HG03196 (cell line): ENCODE results near the gene TBCC.

Experiments used
- ATAC-seq: cut with Tn5 transposase; IDR thresholded peaks from one replicate; pipeline ENCODE4 v1.9.1; 2021; ENCODE audit not compliant: unreplicated experiment

TBCC gene

GRCh38 chr6:42771741-42772100, 25.8 kb upstream of the TBCC start:
- peak; percentile 13 for ATAC-seq

GRCh38 chr6:42769836-42770235, 23.9 kb upstream of the TBCC start:
- no peak for ATAC-seq

DNA sequence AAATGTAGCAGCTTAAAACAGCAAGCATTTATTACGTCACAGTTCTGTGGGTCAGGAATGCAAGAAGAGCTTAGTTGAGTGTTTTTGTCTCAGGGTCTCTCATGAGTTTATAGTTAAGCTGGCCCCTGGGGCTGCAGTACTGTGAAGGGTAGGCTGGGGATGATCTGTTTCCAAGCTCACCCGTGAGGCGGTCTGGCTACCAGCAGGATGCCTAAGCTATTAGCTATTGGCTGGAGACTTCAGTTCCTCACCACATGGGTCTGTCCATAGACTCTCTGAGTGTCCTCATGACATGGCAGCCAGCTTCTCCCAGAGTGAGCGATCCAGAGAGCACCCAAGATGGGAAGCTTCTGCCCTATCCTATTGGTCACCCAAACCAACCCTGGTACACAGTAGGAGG, 23.1 kb upstream of the TBCC start:
- no peak for ATAC-seq

- no peak for ATAC-seq
These were observed 20.3 kb upstream of the TBCC start for GRCh38 chr6:42766163-42766670.

DNA sequence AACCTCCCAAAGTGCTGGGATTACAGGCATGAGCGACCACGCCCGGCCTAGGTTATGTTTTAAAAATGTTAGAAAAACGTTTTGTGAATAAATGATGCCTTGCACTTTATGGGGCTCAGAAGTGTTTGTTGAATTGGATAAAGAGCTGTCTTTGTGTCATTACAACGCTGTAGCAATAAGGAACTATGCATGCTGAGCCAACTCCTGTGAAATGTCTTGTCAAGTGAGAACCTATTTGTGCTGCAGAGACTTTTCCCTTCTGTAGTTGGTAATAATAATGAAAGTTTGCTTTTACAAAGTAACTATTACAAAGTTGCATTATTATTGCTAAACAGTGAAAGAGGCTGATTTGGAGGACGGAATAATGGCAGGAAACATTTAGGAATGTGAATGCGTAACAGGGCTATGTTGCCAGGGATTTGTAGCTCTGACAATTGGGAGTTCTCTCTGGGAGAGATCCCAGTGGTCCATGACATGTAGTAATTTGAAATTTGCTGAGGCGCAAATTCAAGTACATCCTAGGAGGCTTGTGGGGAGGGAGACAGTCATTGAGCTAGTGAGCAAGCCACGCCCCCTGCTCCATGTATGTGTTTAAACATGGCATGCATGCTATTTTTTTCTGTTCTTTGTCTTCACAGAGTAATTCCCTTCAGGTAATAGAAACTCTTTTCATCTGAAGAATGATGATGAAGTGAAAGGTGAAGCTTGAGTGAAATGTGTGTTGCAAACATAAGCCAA, 19.2 kb upstream of the TBCC start:
- no peak for ATAC-seq

DNA sequence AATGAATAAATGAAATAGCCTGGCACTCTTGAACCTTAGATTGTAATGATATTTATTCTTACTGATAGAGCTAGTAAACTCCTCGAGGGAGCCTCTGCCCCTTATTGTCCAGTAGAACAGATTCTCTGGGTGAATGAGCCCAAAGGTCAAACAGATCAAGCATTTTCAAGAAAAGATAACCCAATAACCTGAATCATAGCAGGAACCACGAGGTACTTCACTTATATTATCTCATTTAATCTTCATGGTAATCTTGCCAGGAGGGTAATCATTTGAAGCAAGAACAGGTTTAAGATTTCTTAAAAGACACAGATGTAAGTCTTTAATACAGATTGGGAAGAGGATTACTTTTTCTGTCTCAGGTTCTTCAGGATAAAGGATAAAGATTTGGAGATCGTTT, 17.0 kb upstream of the TBCC start:
- no peak for ATAC-seq

DNA sequence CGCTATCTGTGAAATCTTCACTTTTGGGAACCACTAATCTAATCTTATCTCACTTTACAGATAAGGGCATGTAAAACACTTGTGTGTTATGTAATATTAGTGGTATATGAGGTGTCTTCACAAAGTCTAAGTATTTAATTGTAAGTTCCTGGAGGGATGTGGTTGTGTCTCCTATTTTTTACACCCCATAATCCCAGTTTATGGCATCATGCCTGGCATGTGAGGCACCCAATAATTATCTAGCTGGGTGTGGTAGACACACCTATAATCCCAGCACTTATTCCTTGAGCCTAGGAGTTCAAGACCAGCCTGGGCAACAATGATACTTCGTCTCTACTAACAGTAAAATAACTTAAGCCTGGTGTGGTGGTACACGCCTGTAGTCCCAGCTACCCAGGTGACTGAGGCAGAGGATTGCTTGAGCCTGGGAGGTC, 16.5 kb upstream of the TBCC start:
- no peak for ATAC-seq

GRCh38 chr6:42761287-42762067, 15.6 kb upstream of the TBCC start:
- no peak for ATAC-seq

- no peak for ATAC-seq
These were observed 13.0 kb upstream of the TBCC start for GRCh38 chr6:42758756-42759430.

- no peak for ATAC-seq
These were observed 10.8 kb upstream of the TBCC start for GRCh38 chr6:42756722-42757121.

GRCh38 chr6:42754759-42755158, 8.9 kb upstream of the TBCC start:
- no peak for ATAC-seq

- ATAC-seq = no peak
These were observed 5.2 kb upstream of the TBCC start for GRCh38 chr6:42751055-42751454.

- ATAC-seq = no peak
These were observed 2.4 kb upstream of the TBCC start for GRCh38 chr6:42748203-42748898.

GRCh38 chr6:42746463-42747391, 824 bp upstream of the TBCC start:
- peak; percentile 63 for ATAC-seq

DNA sequence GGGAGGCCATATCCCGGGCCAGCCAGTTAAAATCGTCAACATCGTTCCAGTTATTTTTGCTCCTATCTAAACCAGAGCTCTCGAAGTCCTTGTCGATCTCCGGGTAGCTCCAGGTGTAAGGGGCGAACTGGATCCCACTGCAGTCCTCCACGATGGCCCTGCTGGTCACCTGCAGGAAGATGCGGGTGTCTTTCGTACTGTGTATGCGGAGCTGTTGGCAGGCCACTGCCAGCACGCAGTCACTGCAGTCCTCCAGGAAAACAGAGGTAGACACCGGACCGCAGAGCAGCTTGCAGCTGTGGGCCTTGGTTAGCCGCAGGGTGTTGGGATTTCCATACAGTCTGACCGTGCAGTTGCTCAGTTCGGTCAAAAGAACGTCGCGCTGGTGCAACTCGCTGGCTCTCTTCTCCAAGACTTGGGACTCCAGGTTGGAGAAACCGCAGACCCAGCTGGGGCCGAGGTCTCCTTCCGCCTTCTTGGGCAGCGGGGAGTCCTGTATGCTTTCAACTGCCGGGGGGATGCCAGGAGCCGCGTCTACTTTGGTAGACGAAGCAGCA, 742 bp downstream of the TBCC start:
- peak; percentile 0 for ATAC-seq

DNA sequence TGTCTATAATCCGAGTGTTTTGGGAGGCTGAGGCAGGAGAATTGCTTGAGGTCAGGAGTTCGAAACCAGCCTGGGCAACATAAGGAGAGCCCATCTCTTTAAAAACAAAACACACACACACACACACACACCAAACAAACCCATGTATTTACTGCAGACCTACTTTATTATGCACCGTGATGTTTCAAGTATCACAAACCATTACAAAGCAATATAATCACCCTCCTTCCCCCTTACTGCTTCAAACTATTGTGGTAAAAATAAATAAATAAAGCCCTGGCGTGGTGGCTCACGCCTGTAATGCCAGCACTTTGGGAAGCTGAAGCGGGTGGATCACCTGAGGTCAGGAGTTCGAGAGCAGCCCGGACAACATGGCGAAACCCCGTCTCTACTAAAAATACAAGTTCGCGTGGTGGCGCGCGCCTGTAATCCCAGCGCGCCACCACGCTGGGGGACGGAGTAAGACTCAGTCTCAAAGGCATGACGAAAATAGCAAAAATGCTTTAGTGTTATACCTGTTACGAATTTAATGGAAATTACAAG, 1.5 kb downstream of the TBCC start:
- no peak for ATAC-seq

DNA sequence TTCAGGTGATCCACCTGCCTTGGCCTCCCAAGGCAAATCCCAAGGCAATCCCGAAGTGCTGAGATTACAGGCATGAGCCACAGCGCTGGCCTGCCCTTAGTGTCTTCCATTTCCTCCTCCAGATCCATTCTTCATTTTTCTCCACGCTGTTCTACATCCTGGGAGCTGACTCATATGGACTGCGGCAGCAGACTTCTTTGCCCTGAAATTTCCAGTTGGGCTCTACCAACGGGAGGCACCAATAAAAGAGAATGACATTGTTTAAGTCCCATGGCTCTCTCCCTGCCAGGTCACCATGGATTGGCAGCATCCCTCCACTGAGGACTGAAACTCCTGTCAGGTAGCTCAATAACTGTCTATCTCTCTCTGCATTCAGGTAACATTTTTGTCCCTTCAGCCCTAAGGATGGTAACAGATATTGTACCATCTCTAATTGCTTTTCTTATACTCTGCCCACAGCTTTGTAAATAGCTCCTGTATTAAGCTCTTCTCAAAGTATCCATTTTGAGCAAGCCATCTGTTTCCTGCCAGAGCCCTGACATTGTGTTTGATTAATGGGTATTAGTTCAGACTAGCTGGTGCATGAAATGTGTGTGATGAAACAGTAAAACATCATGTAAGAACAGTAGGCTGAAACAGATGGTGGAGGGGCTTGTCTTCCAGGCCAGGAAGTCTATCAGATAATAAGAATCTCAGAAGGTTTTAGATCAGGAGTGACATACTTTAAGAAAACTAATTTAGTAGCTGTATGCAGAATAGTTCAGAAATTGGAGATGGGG, 3.6 kb downstream of the TBCC start:
- no peak for ATAC-seq

DNA sequence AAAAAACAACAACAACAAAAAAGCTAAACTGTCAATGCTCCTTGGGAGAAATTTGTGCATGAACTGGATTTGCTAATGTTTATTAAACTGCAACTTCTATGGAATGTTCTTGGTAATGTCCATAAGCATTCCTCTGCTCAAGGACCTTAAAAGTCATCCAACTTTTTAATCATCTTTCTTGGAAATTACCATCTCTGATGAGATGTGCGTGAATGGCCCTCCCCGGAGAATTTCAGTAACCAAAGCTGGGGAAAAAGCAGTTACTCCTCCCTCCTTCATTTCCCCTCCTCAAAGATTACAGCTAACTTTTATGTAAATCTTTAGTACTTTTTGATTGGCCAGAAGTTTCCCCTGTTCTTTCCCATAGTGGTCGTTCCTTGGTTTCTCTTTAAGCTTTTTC, 5.2 kb downstream of the TBCC start:
- ATAC-seq = no peak

GRCh38 chr6:42735976-42736375, 9.9 kb downstream of the TBCC start:
- ATAC-seq = no peak
